ENCODE measurements around the gene NPPC.

NPPC gene

GRCh38 chr2:231935207-231935524 is 9.0 kb upstream of the NPPC start:
- DNase-seq (ENCODE audit: low read depth) = no peak

- DNase-seq (ENCODE audit: low read depth) = no peak
These were observed 8.4 kb upstream of the NPPC start for GRCh38 chr2:231934441-231935206.

GRCh38 chr2:231933916-231934401 is 7.8 kb upstream of the NPPC start:
- no peak for DNase-seq (ENCODE audit: low read depth)

GRCh38 chr2:231932985-231933915 is 7.1 kb upstream of the NPPC start:
- no peak for DNase-seq (ENCODE audit: low read depth)

- no peak for DNase-seq (ENCODE audit: low read depth)
These were observed 6.4 kb upstream of the NPPC start for GRCh38 chr2:231932711-231932970.

GRCh38 chr2:231931481-231931915 is 5.3 kb upstream of the NPPC start:
- DNase-seq (ENCODE audit: low read depth) = no peak

- DNase-seq (ENCODE audit: low read depth) = no peak
These were observed 4.5 kb upstream of the NPPC start for GRCh38 chr2:231930593-231931281.

GRCh38 chr2:231929961-231930592 is 3.9 kb upstream of the NPPC start:
- no peak for DNase-seq (ENCODE audit: low read depth)

- DNase-seq (ENCODE audit: low read depth) = no peak
These were observed 2.9 kb upstream of the NPPC start for GRCh38 chr2:231928901-231929725.

GRCh38 chr2:231928481-231928880 is 2.3 kb upstream of the NPPC start:
- DNase-seq (ENCODE audit: low read depth) = no peak

- no peak for DNase-seq (ENCODE audit: low read depth)
These were observed 1.3 kb upstream of the NPPC start for GRCh38 chr2:231927566-231927890.

GRCh38 chr2:231926761-231927565 is 767 bp upstream of the NPPC start:
- no peak for DNase-seq (ENCODE audit: low read depth)

- peak; percentile 46 for DNase-seq (ENCODE audit: low read depth)
These were observed 655 bp downstream of the NPPC start for GRCh38 chr2:231925303-231926179.

GRCh38 chr2:231924889-231925275 is 1.3 kb downstream of the NPPC start:
- DNase-seq (ENCODE audit: low read depth) = no peak

- DNase-seq (ENCODE audit: low read depth) = no peak
These were observed 2.0 kb downstream of the NPPC start for GRCh38 chr2:231923951-231924888.

GRCh38 chr2:231923010-231923344 is 3.2 kb downstream of the NPPC start:
- no peak for DNase-seq (ENCODE audit: low read depth)

- DNase-seq (ENCODE audit: low read depth) = no peak
These were observed 3.7 kb downstream of the NPPC start for GRCh38 chr2:231922311-231923009.

- DNase-seq (ENCODE audit: low read depth) = no peak
These were observed 5.4 kb downstream of the NPPC start for GRCh38 chr2:231920795-231921194.

Data from non-pigmented ciliary epithelial cell (primary cell).